GM19463 (cell line): ENCODE data around the gene MINDY4.
"Not testable (repeated sequence)": the region's sequence is repeated elsewhere in the genome, so short reads cannot be mapped to it uniquely, and the experiment has no call there.

Experiments
- ATAC-seq: cut with Tn5 transposase; IDR thresholded peaks from one replicate; pipeline ENCODE4 v1.9.1; 2021; ENCODE audit warnings: mild to moderate bottlenecking, moderate library complexity; ENCODE audit not compliant: unreplicated experiment

MINDY4 gene

DNA sequence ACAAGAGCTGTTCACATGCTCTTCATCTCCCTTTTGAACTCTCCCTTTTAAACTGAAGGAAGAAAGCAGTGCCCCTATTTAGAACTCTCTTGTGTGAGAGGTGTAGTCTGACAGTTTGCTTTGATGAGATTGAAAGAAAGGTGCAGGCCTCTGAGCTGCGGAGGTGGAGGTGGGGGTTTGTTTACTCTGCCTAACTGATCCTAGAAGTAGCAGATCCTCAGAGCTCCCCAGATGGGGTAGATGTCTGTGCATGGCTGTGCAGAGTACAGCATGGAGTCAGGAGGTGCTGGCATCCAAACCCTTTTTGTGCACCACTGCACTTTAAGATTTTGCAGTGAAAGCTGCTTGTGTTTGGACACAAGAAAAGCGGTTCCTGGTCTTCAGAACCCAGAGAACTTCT is 58.3 kb downstream of the MINDY4 start:
- ATAC-seq: no peak

DNA sequence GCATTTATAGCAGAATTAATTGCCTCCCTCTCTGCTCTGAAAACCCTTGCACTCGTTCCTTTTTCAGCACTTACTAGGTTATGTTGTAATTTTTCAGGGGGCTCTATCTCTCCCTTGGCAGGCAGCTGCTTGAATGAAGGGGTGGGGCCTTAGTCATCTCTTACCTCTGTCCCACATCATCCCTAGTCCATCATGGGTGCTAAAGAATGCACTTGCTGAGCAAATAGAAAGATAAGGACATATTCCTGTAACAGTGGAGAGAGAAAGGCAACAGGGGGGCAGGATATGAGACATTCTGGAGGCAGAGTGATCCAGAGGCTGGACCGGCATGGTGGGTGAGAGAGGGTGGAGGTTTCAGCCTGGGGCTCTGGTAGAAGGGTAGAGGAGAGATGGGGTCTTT is 60.0 kb downstream of the MINDY4 start:
- ATAC-seq: no peak

DNA sequence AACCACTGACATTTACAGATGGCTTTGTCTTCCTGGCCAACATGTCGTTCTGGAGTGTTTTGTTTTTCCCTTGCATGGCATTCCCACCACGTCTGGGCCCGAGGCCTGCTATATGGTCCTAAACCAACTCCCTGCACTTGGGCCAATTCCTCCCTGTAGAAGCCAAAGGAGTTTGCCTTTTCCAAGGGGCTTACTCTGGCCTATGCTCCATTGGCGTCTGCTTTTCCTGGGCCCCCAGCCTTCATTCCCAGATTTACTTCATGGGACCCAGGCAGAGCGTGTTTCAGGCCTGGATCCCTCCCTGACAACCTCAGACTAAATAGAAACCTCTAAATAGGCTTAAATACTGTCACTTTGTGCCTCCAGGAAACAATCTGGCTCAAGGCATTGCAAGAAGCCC is 60.7 kb downstream of the MINDY4 start:
- ATAC-seq: no peak

DNA sequence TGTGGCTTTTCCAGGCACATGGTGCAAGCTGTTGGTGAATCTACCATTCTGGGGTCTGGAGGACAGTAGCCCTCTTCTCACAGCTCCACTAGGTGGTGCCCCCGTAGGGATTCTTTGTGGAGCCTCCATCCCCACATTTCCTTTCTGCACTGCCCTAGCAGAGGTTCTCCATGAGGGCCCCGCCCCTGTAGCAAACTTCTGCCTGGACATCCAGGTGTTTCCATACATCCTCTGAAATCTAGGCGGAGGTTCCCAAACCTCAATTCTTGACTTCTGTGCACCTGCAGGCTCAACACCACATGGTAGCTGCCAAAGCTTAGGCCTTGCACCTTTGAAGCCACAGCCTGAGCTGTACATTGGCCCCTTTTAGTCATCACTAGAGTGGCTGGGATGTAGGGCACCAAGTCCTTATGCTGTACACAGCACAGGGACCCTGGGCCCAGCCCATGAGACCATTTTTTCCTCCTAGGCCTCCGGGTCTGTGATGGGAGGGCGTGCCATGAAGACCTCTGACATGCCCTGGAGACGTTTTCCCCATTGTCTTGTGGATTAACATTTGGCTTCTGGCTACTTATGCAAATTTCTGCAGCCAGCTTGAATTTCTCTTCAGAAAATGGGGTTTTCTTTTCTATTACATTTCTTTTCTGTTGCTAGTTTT is 62.9 kb downstream of the MINDY4 start:
- not testable (repeated sequence) for ATAC-seq

GRCh38 chr7:30835396-30835915 is 64.2 kb downstream of the MINDY4 start:
- ATAC-seq: no peak

GRCh38 chr7:30836991-30837390 is 65.8 kb downstream of the MINDY4 start:
- ATAC-seq: no peak

DNA sequence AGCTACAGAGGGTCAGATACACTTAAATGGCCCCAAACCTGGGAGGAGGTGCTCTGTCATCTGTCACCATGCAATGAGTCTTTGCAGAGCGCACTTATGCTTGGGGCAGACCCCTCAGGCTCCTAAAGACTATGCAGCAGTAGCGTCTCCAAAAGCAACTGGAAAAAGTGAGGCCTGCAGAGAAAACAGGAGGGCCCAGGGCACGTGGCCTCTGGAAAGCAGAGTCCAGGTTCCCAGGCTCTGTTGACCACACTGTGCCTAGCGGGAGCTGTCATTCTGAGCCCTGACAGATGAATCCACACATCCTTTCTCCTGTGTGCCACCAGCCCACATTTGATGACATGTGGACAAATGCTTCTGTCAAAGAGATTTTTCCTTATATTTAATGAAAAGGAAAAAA is 66.4 kb downstream of the MINDY4 start:
- ATAC-seq: no peak

GRCh38 chr7:30838008-30838407 is 66.8 kb downstream of the MINDY4 start:
- ATAC-seq: no peak

DNA sequence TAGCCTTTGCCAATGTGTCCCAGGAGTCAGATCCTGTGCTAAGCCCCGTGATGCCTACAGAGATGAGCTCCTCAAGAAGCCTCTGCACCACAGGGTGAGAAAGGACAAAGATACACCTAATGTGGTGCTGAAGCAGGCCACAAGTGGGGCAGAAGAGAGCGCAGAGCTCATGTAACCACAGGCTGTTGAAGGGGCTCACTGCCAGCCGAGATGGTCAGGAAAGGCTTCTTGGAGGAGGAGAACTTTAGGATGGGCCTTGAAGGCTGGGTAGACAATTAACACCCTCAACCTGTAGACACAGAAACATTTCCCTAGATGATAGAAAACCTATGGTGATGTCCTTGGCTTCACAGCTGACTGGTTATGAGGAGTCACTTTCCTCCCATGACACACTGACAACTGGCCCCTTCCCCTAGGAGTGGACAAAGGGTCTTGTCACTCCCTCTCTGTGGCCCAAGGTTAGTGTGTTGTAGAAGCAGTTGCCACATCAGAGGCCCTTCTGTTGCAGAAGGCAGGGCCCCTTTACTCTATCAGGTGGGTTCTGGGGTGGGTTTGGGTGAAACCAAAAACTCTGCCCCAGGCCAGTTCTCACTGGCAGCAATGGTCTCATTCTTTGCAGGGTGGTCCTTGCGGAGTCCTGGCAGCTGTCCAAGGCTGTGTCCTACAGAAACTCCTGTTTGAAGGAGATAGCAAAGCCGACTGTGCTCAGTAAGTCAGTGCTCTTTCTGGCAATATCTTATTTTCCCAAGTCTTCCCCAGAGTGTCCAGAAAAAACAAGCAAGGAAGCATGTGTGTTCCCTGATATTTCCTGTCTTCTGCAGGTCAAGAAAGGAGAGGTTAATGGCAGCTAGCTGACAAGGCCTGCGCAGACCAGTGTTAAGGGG is 69.2 kb downstream of the MINDY4 start:
- no peak for ATAC-seq

- no peak for ATAC-seq
Measured at GRCh38 chr7:30841025-30841735, 70.0 kb downstream of the MINDY4 start.

DNA sequence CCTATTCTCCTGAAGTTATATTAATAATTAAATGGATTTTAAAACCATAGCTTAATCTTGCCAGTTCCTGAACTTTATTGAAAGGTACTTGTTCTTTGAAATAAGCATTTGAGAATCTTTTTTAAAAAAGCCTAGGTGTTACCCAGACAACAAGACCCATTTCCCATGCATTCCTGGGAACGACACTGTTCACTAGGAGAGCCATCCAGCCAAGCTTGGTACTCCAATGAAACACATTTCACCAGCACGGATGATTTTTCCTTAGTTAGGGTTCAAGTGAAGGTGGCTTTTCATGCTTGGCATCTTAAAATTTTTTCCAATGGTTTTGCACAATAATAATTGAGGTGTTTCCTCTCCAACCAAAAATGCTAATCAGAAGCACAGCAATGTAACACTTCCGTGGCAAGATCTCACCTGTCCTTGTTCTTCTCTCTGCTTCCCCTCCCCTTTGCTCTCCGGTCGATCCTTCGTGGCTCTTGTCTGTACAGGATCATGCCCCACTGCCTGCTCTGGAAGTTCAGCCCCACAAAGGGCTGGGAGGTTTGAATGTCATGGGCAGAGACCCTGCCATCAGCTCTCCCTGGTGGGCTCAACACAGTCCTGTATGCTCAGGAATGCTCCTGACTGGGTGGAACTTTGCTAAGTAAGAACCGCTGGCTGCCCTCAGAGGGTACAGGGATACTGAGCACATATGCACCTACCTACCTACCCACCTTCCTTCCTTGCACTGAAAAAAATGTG is 70.8 kb downstream of the MINDY4 start:
- ATAC-seq: no peak

DNA sequence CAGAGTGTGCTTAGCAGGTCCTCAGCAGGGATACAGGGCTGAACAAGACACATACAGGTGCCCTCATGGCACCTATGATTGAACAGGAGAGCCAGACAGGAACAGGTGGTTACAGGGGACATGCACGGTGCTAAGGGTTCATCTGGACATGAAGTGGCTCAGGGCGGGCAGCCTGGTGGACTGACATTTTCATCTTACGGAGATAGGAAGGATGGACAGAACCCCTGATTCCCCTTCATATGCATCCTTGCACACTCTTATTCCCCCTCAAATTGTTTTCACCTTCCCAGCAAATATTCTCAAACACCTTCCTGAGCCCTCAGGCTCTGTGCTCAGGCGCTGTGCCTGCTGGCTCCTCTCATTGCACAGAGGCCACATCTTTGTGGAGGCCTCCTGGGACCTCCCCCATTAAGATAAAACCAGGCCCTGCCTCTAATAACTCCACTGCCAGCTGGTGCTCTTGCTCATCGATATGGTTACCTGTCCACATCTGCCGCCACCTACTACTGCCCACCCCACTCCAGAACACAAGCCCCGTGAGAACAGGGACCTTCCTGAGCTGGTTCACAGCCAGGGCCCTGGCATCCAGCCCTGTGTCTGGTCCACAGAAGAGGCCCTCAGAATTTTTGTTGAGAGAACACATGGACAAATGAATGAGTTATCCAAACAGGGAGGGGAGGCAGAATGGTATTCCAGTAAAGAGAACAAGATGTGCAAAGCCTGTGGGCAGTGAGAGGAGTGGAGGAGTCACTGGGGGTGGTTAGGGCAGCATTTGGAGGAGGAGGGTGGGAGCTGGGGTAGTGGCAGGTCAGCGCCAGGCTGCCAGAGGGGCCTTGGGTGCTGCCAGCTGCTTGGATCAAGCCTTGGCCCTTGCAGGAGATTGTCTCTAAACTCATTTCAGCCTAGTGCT is 71.6 kb downstream of the MINDY4 start:
- no peak for ATAC-seq

GRCh38 chr7:30843741-30844482 is 72.7 kb downstream of the MINDY4 start:
- ATAC-seq: no peak

GRCh38 chr7:30844483-30844874 is 73.3 kb downstream of the MINDY4 start:
- ATAC-seq: no peak

DNA sequence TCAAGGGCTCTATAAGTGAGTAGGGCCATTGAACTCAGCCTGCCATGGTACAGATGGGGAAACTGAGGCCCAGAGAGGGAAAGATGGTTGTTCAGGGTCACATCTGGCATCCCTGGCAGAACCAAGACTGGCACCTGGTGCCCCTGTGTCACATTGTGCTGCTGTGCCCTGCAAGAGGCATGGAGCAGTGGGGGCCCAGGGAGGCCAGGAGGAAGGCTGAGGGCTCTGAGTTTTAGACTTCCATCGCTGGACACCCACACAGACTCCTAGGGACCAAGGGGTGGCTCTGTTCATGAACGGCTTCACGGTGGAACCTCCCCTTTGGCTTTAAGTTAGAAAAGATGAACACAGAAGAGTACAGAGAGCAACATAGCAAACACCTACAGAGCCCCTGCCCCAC is 73.7 kb downstream of the MINDY4 start:
- ATAC-seq: no peak

DNA sequence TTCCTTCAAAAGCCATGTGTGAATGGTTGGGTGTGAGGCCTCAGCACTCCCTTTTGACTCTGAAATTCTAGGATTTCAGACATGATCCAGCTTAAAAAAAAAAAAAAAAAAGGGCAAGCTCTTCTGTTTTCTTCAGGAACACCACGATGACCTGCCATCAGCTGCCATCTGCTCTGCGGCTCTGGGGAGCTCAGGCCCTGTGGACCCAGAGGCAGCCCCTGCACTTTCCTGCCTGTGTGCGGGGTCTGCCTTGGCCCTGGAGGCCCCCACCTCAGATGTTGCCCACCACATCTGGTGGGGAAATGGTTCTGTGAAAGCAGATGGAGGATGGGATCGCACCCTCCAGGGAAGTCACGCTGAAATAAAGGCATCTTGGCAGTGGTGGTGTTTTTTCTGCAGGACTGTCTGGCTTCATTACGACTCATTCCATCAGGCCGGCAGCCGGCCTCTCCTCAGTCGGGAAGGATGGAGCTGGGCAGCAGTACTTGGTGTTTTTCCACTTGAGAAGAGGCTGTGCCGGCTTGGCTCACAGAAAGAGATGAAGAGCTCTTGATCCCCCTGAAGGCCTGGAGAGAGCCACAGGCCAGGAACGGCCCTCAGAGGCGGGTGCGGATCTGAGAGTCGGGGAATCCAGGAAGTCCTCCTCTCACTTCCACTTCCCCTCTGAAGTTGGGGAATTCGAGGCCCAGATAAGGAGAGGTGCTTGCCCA is 74.4 kb downstream of the MINDY4 start:
- ATAC-seq: no peak

- ATAC-seq: no peak
Measured at GRCh38 chr7:30846378-30846777, 75.2 kb downstream of the MINDY4 start.

GRCh38 chr7:30848121-30848855 is 77.1 kb downstream of the MINDY4 start:
- ATAC-seq: no peak
